Lung (tissue), 12 donors: ENCODE measurements around the gene NFATC4. TPM values are rescaled to one million over a fixed set of nuclear protein-coding genes. Genes with fewer than 3 reads are reported as not detected.

ENCODE experiments used
- ATAC-seq: fragments of 200-7000 bp; cut with Tn5 transposase; one replicate; pipeline ENCODE4 v1.9.1; 2020; ENCODE audit warnings: moderate number of reproducible peaks; ENCODE audit not compliant: insufficient read depth, low FRiP score
- DNase-seq, 3 donors: peaks; one replicate each; pipeline ENCODE4 v3.0.0-alpha.2; 2013 to 2017
- H3K27ac ChIP-seq, 2 donors: one replicate each; pipeline ENCODE4 v1.5.1; 2013; ENCODE audit warnings: mild to moderate bottlenecking in 2 of 2, moderate library complexity in 2 of 2, control low read depth in 1 of 2, inconsistent platforms in 1 of 2, low read depth in 1 of 2, low read length in 1 of 2
- H3K27me3 ChIP-seq, 3 donors: one replicate each; pipeline ENCODE4 v1.5.1; 2013; ENCODE audit warnings: low read length in 2 of 3; ENCODE audit not compliant: control insufficient read depth in 3 of 3, insufficient read depth in 3 of 3
- H3K36me3 ChIP-seq, 4 donors: one replicate each; pipeline ENCODE4 v1.5.1; 2013; ENCODE audit warnings: low read length in 4 of 4, mild to moderate bottlenecking in 1 of 4, moderate library complexity in 1 of 4; ENCODE audit not compliant: control insufficient read depth in 4 of 4, insufficient read depth in 4 of 4
- H3K4me1 ChIP-seq, 5 donors: one replicate each; pipeline ENCODE4 v1.5.1; 2013; ENCODE audit warnings: low read length in 5 of 5, mild to moderate bottlenecking in 2 of 5, moderate library complexity in 1 of 5; ENCODE audit not compliant: control insufficient read depth in 5 of 5, insufficient read depth in 5 of 5
- H3K4me3 ChIP-seq: one replicate; pipeline ENCODE4 v1.5.1; 2013; ENCODE audit warnings: mild to moderate bottlenecking, control low read depth, moderate library complexity
- H3K9ac ChIP-seq, 2 donors: one replicate each; pipeline ENCODE4 v1.5.1; 2013; ENCODE audit warnings: low read length in 2 of 2, control low read depth in 1 of 2; ENCODE audit not compliant: insufficient read depth in 1 of 2
- H3K9me3 ChIP-seq, 4 donors: one replicate each; pipeline ENCODE4 v1.5.1; 2013; ENCODE audit warnings: low read length in 3 of 4, mild to moderate bottlenecking in 1 of 4, moderate library complexity in 1 of 4; ENCODE audit not compliant: control insufficient read depth in 4 of 4, insufficient read depth in 3 of 4
- CTCF ChIP-seq: IDR thresholded peaks from 2 replicates; pipeline ENCODE4 v1.5.1; 2012; ENCODE audit warnings: mild to moderate bottlenecking; ENCODE audit errors: control extremely low read depth, extremely low read depth
- WGBS, 2 donors: extraction: QIAGEN DNeasy Blood & Tissue Kit; methylation state at CpG; one replicate each; pipeline ENCODE4 v1.1.7; 2013; 5-methylcytosine and 5-hydroxymethylcytosine counted together
- polyA plus RNA-seq, 2 donors: library from polyadenylated mRNA; stranded (reverse); fragments of 200-250 nt; gene quantifications; one replicate each; pipeline ENCODE4 v1.2.1, GENCODE V29; 2013
- total RNA-seq, 2 donors: library from RNA; depleted of rRNA in 1 of 2; stranded (reverse); fragments of >200 nt in 1 of 2; gene quantifications; one replicate each; pipeline ENCODE4 v1.2.1, GENCODE V29; 2014 to 2021
- donor health status: control.
- donor health status: control.
- donor health status: Bipolar disorder and iron deficiency.
- donor health status: healthy.
- donor health status: DM: yes; HTN: yes; CAD: no.

NFATC4 gene
- total and polyA plus RNA-seq, 4 donors: 13.9 to 71.4 (median 38.4) TPM

GRCh38 chr14:24411443-24412389, 43.7 kb downstream of the NFATC4 start:
- H3K9ac ChIP-seq: no peak overlapping the region
- ATAC-seq (peak; percentile 63), DNase-seq (peak; percentile 59 to 70 (median 70))

GRCh38 chr14:24414077-24414476, 46.1 kb downstream of the NFATC4 start:
- H3K9ac ChIP-seq: no peak overlapping the region
- TF ChIP-seq CTCF: no peak
- H3K4me3 ChIP-seq: no peak overlapping the region
- 91 to 100% methylated on average over 1 of the region's 1 CpG for WGBS, 2 donors
- no peak for DNase-seq
- no peaks in the 10 kb centered on the region for H3K27me3 ChIP-seq
- H3K36me3 ChIP-seq: peaks cover 0 to 55% (median 31%) of the 10 kb centered on the region in 4 donors
- no peaks in the 10 kb centered on the region for H3K9me3 ChIP-seq
- H3K27ac ChIP-seq: no peak overlapping the region
- no peak for ATAC-seq
- peaks cover 0 to 10% (median 3%) of the 10 kb centered on the region in 5 donors for H3K4me1 ChIP-seq

More at GRCh38 chr14:24411443-24412389, 43.7 kb downstream of the NFATC4 start:
- WGBS, 2 donors: 70 to 75% methylated on average over 16 of the region's 16 CpGs
- Histone ChIP-seq H3K9me3 (no peaks in the 10 kb centered on the region), H3K27ac (no peak overlapping the region), H3K27me3 (no peaks in the 10 kb centered on the region), H3K36me3 (peaks cover 0 to 60% (median 44%) of the 10 kb centered on the region in 4 donors), H3K4me1 (peaks cover 0 to 22% (median 3%) of the 10 kb centered on the region in 5 donors), H3K4me3 (no peak overlapping the region)
- peak; percentile 28 for TF ChIP-seq CTCF

- Histone ChIP-seq H3K27ac (no peak overlapping the region), H3K4me3 (no peak overlapping the region), H3K9me3 (no peaks in the 10 kb centered on the region), H3K9ac (no peak overlapping the region), H3K36me3 (peaks cover 0 to 48% (median 27%) of the 10 kb centered on the region in 4 donors), H3K4me1 (peaks cover 0 to 7% (median 3%) of the 10 kb centered on the region in 5 donors), H3K27me3 (no peaks in the 10 kb centered on the region)
- WGBS, 2 donors: 90 to 94% methylated on average over 15 of the region's 15 CpGs
- TF ChIP-seq CTCF: no peak
- DNase-seq (no peak), ATAC-seq (no peak)
Measured at GRCh38 chr14:24414732-24415420, 46.9 kb downstream of the NFATC4 start.
